NB4 (cell line): ENCODE results near the gene RAD17.
"Not testable (repeated sequence)": the region's sequence is repeated elsewhere in the genome, so short reads cannot be mapped to it uniquely, and the experiment has no call there.

Experiments
- MYC ChIP-seq: IDR thresholded peaks from 2 replicates; pipeline ENCODE4 v1.6.1; 2011; ENCODE audit warnings: low read depth, low read length
- POLR2A ChIP-seq: IDR thresholded peaks from 2 replicates; pipeline ENCODE4 v1.6.1; 2011; ENCODE audit warnings: mild to moderate bottlenecking; ENCODE audit not compliant: insufficient read length; ENCODE audit errors: extremely low read depth
- TF ChIP-seq, protein P1 (sequence below): IDR thresholded peaks from one replicate; pipeline ENCODE4 v1.5.1; 2012; ENCODE audit warnings: low read depth, low read length
- TF ChIP-seq, protein P2 (sequence below): IDR thresholded peaks from 2 replicates; pipeline ENCODE4 v1.6.1; 2011; ENCODE audit warnings: low read depth, low read length

DNA sequence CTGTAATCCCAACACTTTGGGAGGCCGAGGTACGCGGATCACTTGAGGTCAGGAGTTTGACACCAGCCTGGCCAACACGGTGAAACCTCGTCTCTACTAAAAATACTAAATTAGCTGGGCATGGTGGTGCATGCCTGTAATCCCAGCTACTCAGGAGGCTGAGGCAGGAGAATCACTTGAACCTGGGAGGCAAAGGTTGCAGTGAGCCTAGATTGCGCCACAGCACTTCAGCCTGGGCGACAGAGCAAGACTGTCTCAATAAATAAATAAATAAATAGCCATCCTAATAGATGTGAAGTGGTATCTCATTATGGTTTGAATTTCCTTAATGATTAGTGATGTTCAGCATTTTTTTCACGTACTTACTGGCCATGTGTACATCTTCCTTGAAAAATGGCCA is 80.9 kb downstream of the RAD17 start:
- not testable (repeated sequence) for TF ChIP-seq POLR2A, MYC
- TF ChIP-seq, protein P1, sequence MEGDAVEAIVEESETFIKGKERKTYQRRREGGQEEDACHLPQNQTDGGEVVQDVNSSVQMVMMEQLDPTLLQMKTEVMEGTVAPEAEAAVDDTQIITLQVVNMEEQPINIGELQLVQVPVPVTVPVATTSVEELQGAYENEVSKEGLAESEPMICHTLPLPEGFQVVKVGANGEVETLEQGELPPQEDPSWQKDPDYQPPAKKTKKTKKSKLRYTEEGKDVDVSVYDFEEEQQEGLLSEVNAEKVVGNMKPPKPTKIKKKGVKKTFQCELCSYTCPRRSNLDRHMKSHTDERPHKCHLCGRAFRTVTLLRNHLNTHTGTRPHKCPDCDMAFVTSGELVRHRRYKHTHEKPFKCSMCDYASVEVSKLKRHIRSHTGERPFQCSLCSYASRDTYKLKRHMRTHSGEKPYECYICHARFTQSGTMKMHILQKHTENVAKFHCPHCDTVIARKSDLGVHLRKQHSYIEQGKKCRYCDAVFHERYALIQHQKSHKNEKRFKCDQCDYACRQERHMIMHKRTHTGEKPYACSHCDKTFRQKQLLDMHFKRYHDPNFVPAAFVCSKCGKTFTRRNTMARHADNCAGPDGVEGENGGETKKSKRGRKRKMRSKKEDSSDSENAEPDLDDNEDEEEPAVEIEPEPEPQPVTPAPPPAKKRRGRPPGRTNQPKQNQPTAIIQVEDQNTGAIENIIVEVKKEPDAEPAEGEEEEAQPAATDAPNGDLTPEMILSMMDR = not testable (repeated sequence)
- TF ChIP-seq, protein P2, sequence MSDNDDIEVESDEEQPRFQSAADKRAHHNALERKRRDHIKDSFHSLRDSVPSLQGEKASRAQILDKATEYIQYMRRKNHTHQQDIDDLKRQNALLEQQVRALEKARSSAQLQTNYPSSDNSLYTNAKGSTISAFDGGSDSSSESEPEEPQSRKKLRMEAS = not testable (repeated sequence)
